Mammary epithelial cell (primary cell): Measurements from ENCODE around the gene VPS52.

Experiments
- CTCF ChIP-seq, 2 donors: IDR thresholded peaks in 1 of 2; conservative IDR thresholded peaks in 1 of 2; 2 replicates each; pipeline ENCODE4 v1.5.1; 2011 to 2012; ENCODE audit warnings: inconsistent platforms in 2 of 2, low read length in 2 of 2, mild to moderate bottlenecking in 2 of 2, control low read depth in 1 of 2, low read depth in 1 of 2; ENCODE audit not compliant: insufficient read depth in 1 of 2; ENCODE audit errors: extremely low read depth in 1 of 2
- EZH2 ChIP-seq: IDR thresholded peaks from 2 replicates; pipeline ENCODE4 v1.6.1; 2012; ENCODE audit warnings: low read length, inconsistent platforms, borderline replicate concordance

GRCh38 chr6:33201935-33202334, 69.7 kb downstream of the VPS52 start:
- no peak for TF ChIP-seq CTCF (conservative IDR thresholded peaks at IDR 0.05 in 1 of 2, IDR thresholded peaks at IDR 0.05 in 1 of 2; ENCODE audit: extremely low read depth in 1 of 2, insufficient read depth in 1 of 2, low read depth in 1 of 2, low read length in 2 of 2)
- no peak for TF ChIP-seq EZH2
